ENCODE data around the gene TMEM88. TPM values are rescaled to one million over a fixed set of nuclear protein-coding genes. Genes with fewer than 3 reads are reported as not detected.

TMEM88 gene
- total and polyA plus RNA-seq, 2 donors (not counting 1 experiment from before 2014, with no cell fraction given): 0.17 TPM; not detected in 1

GRCh38 chr17:7883781-7884386, 29.0 kb downstream of the TMEM88 start:
- peak; percentile 57 for DNase-seq (ENCODE audit: low read depth in 2 of 2)

GRCh38 chr17:7884581-7885366, 29.9 kb downstream of the TMEM88 start:
- H3K4me2 ChIP-seq (ENCODE audit: extremely low read depth, insufficient read depth, low read length): no peak overlapping the region
- H3K9me3 ChIP-seq (ENCODE audit: control insufficient read depth, insufficient read depth, low read depth, low read length): no peaks in the 10 kb centered on the region
- peaks cover under 1% of the 10 kb centered on the region for H3K36me3 ChIP-seq (ENCODE audit: control insufficient read depth, insufficient read depth, low read length)
- H3K27ac ChIP-seq (ENCODE audit: insufficient read depth, low read length): no peak overlapping the region
- no peaks in the 10 kb centered on the region for H4K20me1 ChIP-seq (ENCODE audit: control insufficient read depth, extremely low read depth, insufficient read depth, low read length)
- H3K27me3 ChIP-seq (ENCODE audit: control insufficient read depth, insufficient read depth, low read length): no peaks in the 10 kb centered on the region
- no peak for DNase-seq (ENCODE audit: low read depth in 2 of 2)
- no peak overlapping the region for H2AFZ ChIP-seq (ENCODE audit: low read length)
- peaks cover 20% of the 10 kb centered on the region for H3K79me2 ChIP-seq (ENCODE audit: control insufficient read depth, insufficient read depth, low read length)
- peak overlapping the region in 3 of 4 experiments; percentile 72 to 84 (median 81) for H3K4me3 ChIP-seq (replicated peaks in 1 of 4; ENCODE audit: control extremely low read depth in 1 of 4, insufficient read depth in 1 of 4, low read depth in 3 of 4, low read length in 4 of 4)
- peaks cover 12% of the 10 kb centered on the region for H3K4me1 ChIP-seq (ENCODE audit: control insufficient read depth, extremely low read depth, insufficient read depth, low read length)
- peak overlapping the region; percentile 56 for H3K9ac ChIP-seq (ENCODE audit: insufficient read depth, low read length)
- TF ChIP-seq, protein P1, sequence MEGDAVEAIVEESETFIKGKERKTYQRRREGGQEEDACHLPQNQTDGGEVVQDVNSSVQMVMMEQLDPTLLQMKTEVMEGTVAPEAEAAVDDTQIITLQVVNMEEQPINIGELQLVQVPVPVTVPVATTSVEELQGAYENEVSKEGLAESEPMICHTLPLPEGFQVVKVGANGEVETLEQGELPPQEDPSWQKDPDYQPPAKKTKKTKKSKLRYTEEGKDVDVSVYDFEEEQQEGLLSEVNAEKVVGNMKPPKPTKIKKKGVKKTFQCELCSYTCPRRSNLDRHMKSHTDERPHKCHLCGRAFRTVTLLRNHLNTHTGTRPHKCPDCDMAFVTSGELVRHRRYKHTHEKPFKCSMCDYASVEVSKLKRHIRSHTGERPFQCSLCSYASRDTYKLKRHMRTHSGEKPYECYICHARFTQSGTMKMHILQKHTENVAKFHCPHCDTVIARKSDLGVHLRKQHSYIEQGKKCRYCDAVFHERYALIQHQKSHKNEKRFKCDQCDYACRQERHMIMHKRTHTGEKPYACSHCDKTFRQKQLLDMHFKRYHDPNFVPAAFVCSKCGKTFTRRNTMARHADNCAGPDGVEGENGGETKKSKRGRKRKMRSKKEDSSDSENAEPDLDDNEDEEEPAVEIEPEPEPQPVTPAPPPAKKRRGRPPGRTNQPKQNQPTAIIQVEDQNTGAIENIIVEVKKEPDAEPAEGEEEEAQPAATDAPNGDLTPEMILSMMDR (conservative IDR thresholded peaks at IDR 0.05 in 1 of 2, IDR thresholded peaks at IDR 0.05 in 1 of 2; ENCODE audit: low read depth in 1 of 2, low read length in 2 of 2): no peak
- no peak for TF ChIP-seq EZH2 (IDR thresholded peaks at IDR 0.05; ENCODE audit: low read length, missing control alignments)

More at GRCh38 chr17:7883781-7884386, 29.0 kb downstream of the TMEM88 start:
- Histone ChIP-seq H3K4me3 (replicated peaks in 1 of 4; ENCODE audit: control extremely low read depth in 1 of 4, insufficient read depth in 1 of 4, low read depth in 3 of 4, low read length in 4 of 4) (peak overlapping the region in 3 of 4 experiments; percentile 37 to 72 (median 57)), H3K9me3 (ENCODE audit: control insufficient read depth, insufficient read depth, low read depth, low read length) (no peaks in the 10 kb centered on the region), H3K27ac (ENCODE audit: insufficient read depth, low read length) (peak overlapping the region; percentile 28), H4K20me1 (ENCODE audit: control insufficient read depth, extremely low read depth, insufficient read depth, low read length) (no peaks in the 10 kb centered on the region), H3K79me2 (ENCODE audit: control insufficient read depth, insufficient read depth, low read length) (peaks cover 15% of the 10 kb centered on the region), H2AFZ (ENCODE audit: low read length) (no peak overlapping the region), H3K27me3 (ENCODE audit: control insufficient read depth, insufficient read depth, low read length) (no peaks in the 10 kb centered on the region), H3K9ac (ENCODE audit: insufficient read depth, low read length) (no peak overlapping the region), H3K4me1 (ENCODE audit: control insufficient read depth, extremely low read depth, insufficient read depth, low read length) (peaks cover 7% of the 10 kb centered on the region), H3K36me3 (ENCODE audit: control insufficient read depth, insufficient read depth, low read length) (peaks cover 2% of the 10 kb centered on the region), H3K4me2 (ENCODE audit: extremely low read depth, insufficient read depth, low read length) (peak overlapping the region; percentile 70)
- TF ChIP-seq EZH2 (IDR thresholded peaks at IDR 0.05; ENCODE audit: low read length, missing control alignments): no peak
- TF ChIP-seq, protein P1 (conservative IDR thresholded peaks at IDR 0.05 in 1 of 2, IDR thresholded peaks at IDR 0.05 in 1 of 2; ENCODE audit: low read depth in 1 of 2, low read length in 2 of 2): no peak

All from fibroblast of lung (primary cell).